ENCODE results near the gene CFAP97D2. TPM values are rescaled to one million over a fixed set of nuclear protein-coding genes. Genes with fewer than 3 reads are reported as not detected.

CFAP97D2 gene
- polyA plus RNA-seq, 1 donor from 2014 or later = not detected

- H3K27ac ChIP-seq (ENCODE audit: low read length) = no peak overlapping the region
- no peak overlapping the region for H3K4me2 ChIP-seq (ENCODE audit: low read length)
- H3K9me3 ChIP-seq (ENCODE audit: low read length) = no peaks in the 10 kb centered on the region
- H3F3A ChIP-seq (ENCODE audit: insufficient read depth, low read length, poor library complexity, severe bottlenecking) = no peaks in the 10 kb centered on the region
- no peak overlapping the region for H3K9ac ChIP-seq (ENCODE audit: low read length)
- H3K79me2 ChIP-seq (replicated peaks; ENCODE audit: insufficient read depth, low read length) = no peaks in the 10 kb centered on the region
- H3K36me3 ChIP-seq (ENCODE audit: insufficient read depth, low read length) = no peaks in the 10 kb centered on the region
- H3K9me2 ChIP-seq (ENCODE audit: insufficient read depth, low read length) = no peaks in the 10 kb centered on the region
- no peaks in the 10 kb centered on the region for H4K20me1 ChIP-seq (ENCODE audit: insufficient read depth)
- H3K4me3 ChIP-seq (ENCODE audit: low read length) = no peak overlapping the region
- no peaks in the 10 kb centered on the region for H3K27me3 ChIP-seq (ENCODE audit: insufficient read depth, low read depth, low read length)
- H2AFZ ChIP-seq (ENCODE audit: low read depth, low read length) = no peak overlapping the region
- TF ChIP-seq RAD21 (conservative IDR thresholded peaks at IDR 0.05) = no peak
- TF ChIP-seq SMC3 (conservative IDR thresholded peaks at IDR 0.05; ENCODE audit: poor library complexity) = no peak
- TF ChIP-seq REST (IDR thresholded peaks at IDR 0.05; ENCODE audit: borderline replicate concordance) = no peak
- TF ChIP-seq EP300 (conservative IDR thresholded peaks at IDR 0.05; ENCODE audit: poor library complexity, severe bottlenecking) = no peak
- TF ChIP-seq EZH2 (IDR thresholded peaks at IDR 0.05; ENCODE audit: borderline replicate concordance, insufficient read depth, low read length, poor library complexity, severe bottlenecking) = no peak
- TF ChIP-seq TAF1 (IDR thresholded peaks at IDR 0.05; ENCODE audit: low read depth) = no peak
- TF ChIP-seq CTCF (IDR thresholded peaks at IDR 0.05; ENCODE audit: poor library complexity, severe bottlenecking) = no peak
Observed at GRCh38 chr13:114152831-114153371, 26.2 kb upstream of the CFAP97D2 start.

GRCh38 chr13:114153485-114154080, 25.5 kb upstream of the CFAP97D2 start:
- Histone ChIP-seq H3K27ac (ENCODE audit: low read length) (no peak overlapping the region), H3K79me2 (replicated peaks; ENCODE audit: insufficient read depth, low read length) (no peaks in the 10 kb centered on the region), H3K4me3 (ENCODE audit: low read length) (no peak overlapping the region), H4K20me1 (ENCODE audit: insufficient read depth) (no peaks in the 10 kb centered on the region), H3K36me3 (ENCODE audit: insufficient read depth, low read length) (no peaks in the 10 kb centered on the region), H3K9me2 (ENCODE audit: insufficient read depth, low read length) (no peaks in the 10 kb centered on the region), H2AFZ (ENCODE audit: low read depth, low read length) (no peak overlapping the region), H3K9ac (ENCODE audit: low read length) (no peak overlapping the region), H3K4me2 (ENCODE audit: low read length) (no peak overlapping the region), H3F3A (ENCODE audit: insufficient read depth, low read length, poor library complexity, severe bottlenecking) (no peaks in the 10 kb centered on the region), H3K27me3 (ENCODE audit: insufficient read depth, low read depth, low read length) (no peaks in the 10 kb centered on the region), H3K9me3 (ENCODE audit: low read length) (no peaks in the 10 kb centered on the region)
- no peak for TF ChIP-seq TAF1 (IDR thresholded peaks at IDR 0.05; ENCODE audit: low read depth)
- no peak for TF ChIP-seq MXI1 (conservative IDR thresholded peaks at IDR 0.05; ENCODE audit: poor library complexity, severe bottlenecking)
- no peak for TF ChIP-seq SMC3 (conservative IDR thresholded peaks at IDR 0.05; ENCODE audit: poor library complexity)
- no peak for TF ChIP-seq CTCF (IDR thresholded peaks at IDR 0.05; ENCODE audit: poor library complexity, severe bottlenecking)
- no peak for TF ChIP-seq REST (IDR thresholded peaks at IDR 0.05; ENCODE audit: borderline replicate concordance)
- TF ChIP-seq RAD21 (conservative IDR thresholded peaks at IDR 0.05) = no peak
- TF ChIP-seq EZH2 (IDR thresholded peaks at IDR 0.05; ENCODE audit: borderline replicate concordance, insufficient read depth, low read length, poor library complexity, severe bottlenecking) = no peak
- no peak for TF ChIP-seq EP300 (conservative IDR thresholded peaks at IDR 0.05; ENCODE audit: poor library complexity, severe bottlenecking)
- TF ChIP-seq POLR2AphosphoS5 (IDR thresholded peaks at IDR 0.05) = no peak

Measured in neural cell (in vitro differentiated cells).